Ovary (tissue), 10 donors: ENCODE results near the gene DNAI2. TPM values are rescaled to one million over a fixed set of nuclear protein-coding genes. Genes with fewer than 3 reads are reported as not detected.

Source experiments
- DNase-seq, 5 donors: peaks; one replicate each; pipeline ENCODE4 v3.0.0-alpha.2; 2019 to 2020
- H3K27ac ChIP-seq, 2 donors: fragments of 200-600 bp; one replicate each; pipeline versions ENCODE4 v1.5.1 to v1.8.0; 2019 to 2022
- H3K27me3 ChIP-seq: fragments of 200-600 bp; one replicate; pipeline ENCODE4 v1.8.0; 2022
- H3K36me3 ChIP-seq: fragments of 200-600 bp; sonication (generic); one replicate; pipeline ENCODE4 v1.5.1; 2019
- H3K4me1 ChIP-seq: one replicate; pipeline ENCODE4 v1.8.1; 2013; ENCODE audit warnings: mild to moderate bottlenecking, moderate library complexity; ENCODE audit not compliant: insufficient read depth
- H3K4me3 ChIP-seq: fragments of 200-600 bp; sonication (generic); one replicate; pipeline ENCODE4 v1.5.1; 2017
- H3K9me3 ChIP-seq, 2 donors: fragments of 200-600 bp in 1 of 2; sonication (generic) in 1 of 2; one replicate each; pipeline versions ENCODE4 v1.5.1 to v1.8.1; 2013 to 2019; ENCODE audit warnings: mild to moderate bottlenecking in 1 of 2, moderate library complexity in 1 of 2
- CTCF ChIP-seq, 3 donors: fragments of 450-650 bp in 2 of 3; fragments of 200-600 bp in 1 of 3; IDR thresholded peaks; one replicate each; pipeline versions ENCODE4 v1.5.1 to v1.8.0; 2016 to 2022; ENCODE audit warnings: antibody characterized with exemption in 3 of 3, mild to moderate bottlenecking in 1 of 3
- EP300 ChIP-seq: sonication (generic); formaldehyde crosslinking; IDR thresholded peaks from one replicate; pipeline ENCODE4 v1.6.1; 2017; ENCODE audit warnings: antibody characterized with exemption
- POLR2A ChIP-seq: fragments of 450-650 bp; IDR thresholded peaks from one replicate; pipeline ENCODE4 v1.6.1; 2017; ENCODE audit warnings: antibody characterized with exemption, mild to moderate bottlenecking, moderate library complexity
- WGBS, 3 donors: extraction: QIAGEN DNeasy Blood & Tissue Kit in 1 of 3; methylation state at CpG; one replicate each; pipeline versions ENCODE4 v1.1.5 to v1.1.7; 2013 to 2017; 5-methylcytosine and 5-hydroxymethylcytosine counted together
- intact Hi-C, 4 donors: fragments of 100-400 bp; cut with DNase I; formaldehyde crosslinking; loops; one replicate each; pipeline versions ENCODE4 v1.11.0 to v1.15.1; 2022 to 2023
- long read RNA-seq, 3 donors: library from polyadenylated mRNA in 2 of 3; unstranded in 2 of 3; transcript quantifications; one replicate each; pipeline ENCODE4 v2.0.0 and lab custom pipeline, GENCODE V29; 2021 to 2026
- polyA plus RNA-seq, 2 donors: library from polyadenylated mRNA; stranded (reverse); fragments of 200-250 nt in 1 of 2; fragments of 350-450 nt in 1 of 2; fragmentation: Illumina TruSeq in 1 of 2; extraction: RNeasy Lipid Tissue Mini Kit (QIAGEN cat#74804) in 1 of 2; gene quantifications; one replicate each; pipeline ENCODE4 v1.2.3, GENCODE V29; 2013 to 2014
- total RNA-seq, 7 donors: library from RNA; depleted of rRNA in 2 of 7; stranded (reverse); fragments of >200 nt in 2 of 7; fragmentation: NEBNext Ultra II Directional in 3 of 7; extraction: Animal tissue kit (Norgen Biotek cat#: 25700) in 3 of 7; gene quantifications; one replicate each; pipeline versions ENCODE4 v1.1.0 to v1.2.4, GENCODE V29; 2016 to 2023
- donor health status: DM: no; HTN: no; CAD: no; lungs with moderate emphysema.
- donor health status: DM: no; HTN: no; CAD: no.
- donor health status: Bipolar disorder and iron deficiency.
- donor health status: DM: yes; HTN: yes; CAD: no.
- donor health status: DM: no; HTN: no; CAD: no.
- donor health status: DM: yes; HTN: yes; CAD: no.

The DNAI2 gene
- total RNA-seq, result 10 to 100 TPM in 1 of 7 donors, under 1 TPM in 4, not detected in 2; 0.32 to 12.2 (median 0.72) TPM
- polyA plus RNA-seq, result under 1 TPM in 1 of 2 donors, not detected in 1; 0.07 TPM
- long read RNA-seq, donor 1, result 0 reads
- long read RNA-seq, donor 2, result 0 reads
- long read RNA-seq, donor 3, partial matches to known transcripts, result 0 of 1 reads
- long read RNA-seq, donor 3, other reads (novel, unspliced or antisense), result 1 of 1 reads

DNA sequence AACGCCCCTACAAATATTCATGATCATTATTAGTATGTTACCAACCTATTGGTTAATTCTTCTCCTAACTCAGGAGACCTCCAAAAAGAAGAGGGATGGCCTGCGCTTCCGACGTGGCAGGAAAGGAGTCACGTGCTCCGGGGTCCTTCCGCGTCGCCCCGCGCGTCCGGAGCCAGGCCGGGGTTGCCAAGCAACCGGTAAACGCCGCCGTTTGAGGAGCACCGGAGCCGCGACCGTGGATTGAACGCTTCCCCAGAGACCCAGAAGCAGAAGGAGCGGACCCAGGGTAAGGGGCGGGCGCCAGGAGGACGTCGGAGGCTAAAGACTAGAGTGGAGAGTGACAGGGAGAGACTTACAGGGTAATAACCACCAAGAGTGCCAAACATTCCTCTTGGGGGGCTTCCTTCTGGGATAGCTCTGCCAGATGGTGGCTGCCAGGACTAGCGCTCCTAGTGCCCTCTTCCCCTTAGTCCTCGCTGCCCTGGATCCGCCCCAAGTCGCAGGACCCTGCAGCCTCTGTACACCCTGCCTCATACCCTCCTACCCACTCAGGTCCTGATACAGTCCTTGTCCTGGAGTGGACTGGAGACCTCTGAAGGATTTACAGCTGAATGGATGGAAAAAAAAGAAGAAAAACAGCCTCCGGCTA, at the start of gene DNAI2:
Gene DNAI2 (plus strand): TSS at position 175 of the 649 bp plus-strand sequence. CDS start 7,584 bp downstream, outside the sequence.
- peak in 3 of 5 donors; percentile 31 to 57 (median 47) for DNase-seq
- TF ChIP-seq CTCF (IDR thresholded peaks at IDR 0.05), result no peak
- TF ChIP-seq POLR2A, result no peak
- Histone ChIP-seq H3K36me3 (no peaks in the 10 kb centered on the region), H3K27me3 (no peaks in the 10 kb centered on the region), H3K9me3 (no peaks in the 10 kb centered on the region), H3K4me1 (peaks cover 15% of the 10 kb centered on the region), H3K27ac (no peak within 1 kb of the TSS), H3K4me3 (no peak within 1 kb of the TSS)
- intact Hi-C loops, result no loop called here
- 11 to 18% (median 17%) methylated on average over 30 to 33 of the region's 33 CpGs for WGBS, 3 donors

GRCh38 chr17:74224959-74225725, 48.9 kb upstream of the DNAI2 start:
- Histone ChIP-seq H3K4me3 (no peak overlapping the region), H3K9me3 (no peaks in the 10 kb centered on the region), H3K36me3 (no peaks in the 10 kb centered on the region), H3K27ac (no peak overlapping the region), H3K4me1 (no peaks in the 10 kb centered on the region), H3K27me3 (no peaks in the 10 kb centered on the region)
- TF ChIP-seq POLR2A, result no peak
- TF ChIP-seq EP300, result no peak
- no peak for DNase-seq
- 92 to 94% (median 93%) methylated on average over 20 of the region's 20 CpGs for WGBS, 3 donors
- intact Hi-C loops, result no loop called here

DNA sequence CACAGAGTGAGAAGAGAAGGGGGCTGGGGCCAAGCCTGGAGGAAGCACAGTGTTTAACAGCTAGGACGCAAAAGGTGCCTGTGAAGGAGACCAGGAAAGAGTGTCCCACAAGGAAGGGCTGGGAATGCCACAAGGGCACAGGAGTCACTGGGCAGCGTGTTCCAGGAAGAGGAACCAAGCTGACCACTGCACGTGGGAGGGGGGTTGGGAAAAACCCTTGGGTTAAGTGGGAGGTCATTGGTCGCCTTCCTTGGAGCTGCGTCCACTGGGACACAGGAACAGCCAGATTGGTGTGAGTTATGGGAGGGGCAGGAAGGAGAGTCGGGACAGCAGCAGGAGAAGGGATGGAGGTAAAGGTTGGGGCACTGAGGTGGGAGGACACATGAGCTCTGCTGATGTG, 47.8 kb upstream of the DNAI2 start:
- H3K36me3 ChIP-seq, result no peaks in the 10 kb centered on the region
- intact Hi-C loops, result no loop called here
- no peak overlapping the region for H3K4me3 ChIP-seq
- no peaks in the 10 kb centered on the region for H3K4me1 ChIP-seq
- DNase-seq, result no peak
- WGBS, 3 donors, result 80 to 88% (median 85%) methylated on average over 6 of the region's 6 CpGs
- H3K27me3 ChIP-seq, result no peaks in the 10 kb centered on the region
- TF ChIP-seq POLR2A (no peak), EP300 (no peak), CTCF (IDR thresholded peaks at IDR 0.05) (no peak)
- H3K9me3 ChIP-seq, result no peaks in the 10 kb centered on the region
- H3K27ac ChIP-seq, result no peak overlapping the region

GRCh38 chr17:74227271-74228080, 46.6 kb upstream of the DNAI2 start:
- no peaks in the 10 kb centered on the region for H3K4me1 ChIP-seq
- intact Hi-C loops, result no loop called here
- H3K36me3 ChIP-seq, result no peaks in the 10 kb centered on the region
- 87 to 91% (median 91%) methylated on average over 10 of the region's 10 CpGs for WGBS, 3 donors
- H3K27me3 ChIP-seq, result no peaks in the 10 kb centered on the region
- H3K9me3 ChIP-seq, result no peaks in the 10 kb centered on the region
- TF ChIP-seq POLR2A (no peak), CTCF (IDR thresholded peaks at IDR 0.05) (no peak), EP300 (no peak)
- no peak overlapping the region for H3K4me3 ChIP-seq
- DNase-seq, result no peak
- no peak overlapping the region for H3K27ac ChIP-seq
